OCI-M2 (cell line): ENCODE results near the gene PCDHGB5.

ENCODE experiments used
- DNase-seq: peaks from one replicate; lab custom pipeline; 2025; ENCODE audit not compliant: unreplicated experiment; lab: John Stamatoyannopoulos, UW

Gene PCDHGB5

DNA sequence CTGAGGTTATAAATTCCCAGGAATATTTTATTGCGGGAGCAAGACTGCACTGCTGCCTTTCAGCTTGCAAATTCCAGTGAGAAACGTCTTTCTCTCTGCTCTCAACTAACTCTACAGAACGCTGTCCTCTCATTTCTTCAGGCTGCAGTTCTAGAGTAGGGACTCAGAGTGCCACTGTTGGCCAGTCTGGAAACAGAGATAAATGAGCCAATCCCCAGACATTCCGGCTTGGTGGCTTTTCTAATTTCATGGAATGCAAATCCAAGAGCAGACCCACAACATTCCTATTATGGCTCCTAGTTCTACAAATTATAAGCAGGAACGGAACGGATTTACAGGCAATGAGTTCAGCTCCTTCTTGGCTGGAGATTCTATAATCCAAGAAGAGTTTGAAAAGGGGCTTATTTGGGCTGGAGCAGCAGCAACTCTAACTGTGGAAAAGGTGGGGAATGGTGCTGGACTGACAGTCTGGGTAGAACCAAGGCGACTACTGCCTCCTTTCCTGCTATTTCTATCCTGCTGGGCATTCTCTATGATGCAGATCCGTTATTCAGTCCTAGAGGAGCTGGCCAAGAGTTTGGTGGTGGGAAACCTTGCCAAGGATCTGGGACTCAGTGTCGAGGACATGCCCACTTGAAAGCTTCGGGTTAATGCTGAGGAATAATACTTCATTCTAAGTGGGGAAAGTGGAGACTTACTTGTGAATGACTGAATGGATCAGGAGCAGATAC is 41.8 kb downstream of the PCDHGB5 start:
- DNase-seq: no peak

DNA sequence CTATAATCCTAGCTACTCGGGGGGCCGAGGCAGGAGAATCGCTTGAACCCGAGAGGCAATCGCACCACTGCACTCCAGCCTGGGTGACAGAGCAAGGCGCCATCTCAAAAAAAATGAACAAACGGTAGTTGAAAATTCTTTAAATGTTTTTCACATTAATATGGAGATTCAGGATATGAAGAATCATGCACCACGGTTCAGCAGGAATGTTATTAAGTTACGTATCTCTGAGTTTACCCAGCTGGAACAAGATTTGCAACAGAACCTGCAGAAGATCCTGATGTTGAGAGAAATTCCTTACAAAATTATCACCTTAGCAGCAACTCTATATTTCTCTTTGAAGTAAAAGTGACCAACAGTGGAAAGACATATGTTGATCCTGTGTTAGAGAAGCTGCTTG is 42.6 kb downstream of the PCDHGB5 start:
- DNase-seq: no peak

DNA sequence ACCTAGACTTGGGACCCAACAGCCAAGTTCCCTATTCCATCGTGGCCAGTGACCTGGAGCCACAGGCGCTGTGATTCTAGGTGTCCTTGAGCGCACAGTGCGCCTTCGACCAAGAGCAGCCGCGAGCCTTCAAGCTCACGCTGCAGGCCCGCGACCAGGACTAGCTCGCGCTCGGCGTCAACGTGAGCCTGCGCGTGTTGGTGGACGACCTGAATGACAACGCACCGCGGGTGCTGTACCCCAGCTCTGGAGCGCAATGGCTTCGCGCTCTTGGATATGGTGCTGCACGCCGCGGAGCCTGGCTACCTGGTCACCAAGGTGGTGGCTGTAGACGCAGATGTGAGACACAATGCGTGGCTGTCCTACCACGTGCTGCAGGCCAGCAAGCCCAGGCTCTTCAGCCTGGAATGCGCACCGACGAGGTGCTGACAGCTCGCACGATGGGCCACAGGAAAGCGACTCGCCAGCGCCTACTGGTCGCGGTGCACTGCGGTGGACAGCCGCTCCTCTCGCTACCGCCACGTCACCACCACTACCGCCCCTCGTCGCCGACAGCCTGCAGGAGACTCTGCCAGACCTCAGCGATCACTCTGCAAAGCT is 43.9 kb downstream of the PCDHGB5 start:
- no peak for DNase-seq
